ENCODE measurements around the gene NFE2L3.

NFE2L3 gene

DNA sequence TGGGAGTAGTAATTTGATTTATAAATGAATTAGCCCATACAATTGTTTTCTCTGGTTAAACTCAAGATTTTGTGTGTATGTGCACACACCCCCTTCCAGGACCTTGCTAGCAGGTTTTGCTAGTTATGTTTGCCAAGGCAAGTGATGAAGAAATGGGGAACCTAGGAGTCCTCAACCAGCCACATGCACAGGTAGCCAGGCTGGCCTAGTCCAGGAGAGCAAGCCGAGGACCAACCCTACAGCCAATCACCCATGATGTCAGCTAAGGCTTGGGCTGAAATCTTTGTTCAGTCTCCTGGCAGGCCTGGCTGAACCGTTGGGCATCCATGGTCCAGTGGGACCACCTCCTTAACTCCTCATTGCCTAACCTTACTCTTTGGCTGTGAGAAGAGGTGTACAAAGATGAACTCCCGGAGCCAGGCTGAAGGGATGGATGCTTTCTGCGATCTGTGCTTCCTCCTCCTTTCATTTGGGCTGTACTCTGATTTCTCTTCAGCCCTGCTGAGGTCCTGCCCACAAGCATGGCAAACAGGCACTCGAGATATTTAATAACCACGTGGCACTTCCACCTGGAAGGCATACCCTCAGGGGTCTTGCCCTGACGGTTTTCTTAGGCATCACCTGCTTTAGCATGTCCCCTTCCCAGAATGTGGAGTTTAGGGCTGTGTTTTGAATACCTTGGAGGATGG lies 26.4 kb downstream of the NFE2L3 start:
- TF ChIP-seq, protein P1, sequence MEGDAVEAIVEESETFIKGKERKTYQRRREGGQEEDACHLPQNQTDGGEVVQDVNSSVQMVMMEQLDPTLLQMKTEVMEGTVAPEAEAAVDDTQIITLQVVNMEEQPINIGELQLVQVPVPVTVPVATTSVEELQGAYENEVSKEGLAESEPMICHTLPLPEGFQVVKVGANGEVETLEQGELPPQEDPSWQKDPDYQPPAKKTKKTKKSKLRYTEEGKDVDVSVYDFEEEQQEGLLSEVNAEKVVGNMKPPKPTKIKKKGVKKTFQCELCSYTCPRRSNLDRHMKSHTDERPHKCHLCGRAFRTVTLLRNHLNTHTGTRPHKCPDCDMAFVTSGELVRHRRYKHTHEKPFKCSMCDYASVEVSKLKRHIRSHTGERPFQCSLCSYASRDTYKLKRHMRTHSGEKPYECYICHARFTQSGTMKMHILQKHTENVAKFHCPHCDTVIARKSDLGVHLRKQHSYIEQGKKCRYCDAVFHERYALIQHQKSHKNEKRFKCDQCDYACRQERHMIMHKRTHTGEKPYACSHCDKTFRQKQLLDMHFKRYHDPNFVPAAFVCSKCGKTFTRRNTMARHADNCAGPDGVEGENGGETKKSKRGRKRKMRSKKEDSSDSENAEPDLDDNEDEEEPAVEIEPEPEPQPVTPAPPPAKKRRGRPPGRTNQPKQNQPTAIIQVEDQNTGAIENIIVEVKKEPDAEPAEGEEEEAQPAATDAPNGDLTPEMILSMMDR (conservative IDR thresholded peaks at IDR 0.05), result no peak
- no peak for TF ChIP-seq ZFX (IDR thresholded peaks at IDR 0.05)
- H3K27ac ChIP-seq, result no peak overlapping the region

- H3K27ac ChIP-seq, result no peak overlapping the region
- TF ChIP-seq, protein P1 (conservative IDR thresholded peaks at IDR 0.05), result no peak
- no peak for TF ChIP-seq ZFX (IDR thresholded peaks at IDR 0.05)
Observed at GRCh38 chr7:26179422-26179821, 27.4 kb downstream of the NFE2L3 start.

GRCh38 chr7:26179826-26180497 lies 28.0 kb downstream of the NFE2L3 start:
- no peak for TF ChIP-seq ZFX (IDR thresholded peaks at IDR 0.05)
- TF ChIP-seq, protein P1 (conservative IDR thresholded peaks at IDR 0.05), result no peak
- H3K27ac ChIP-seq, result no peak overlapping the region

DNA sequence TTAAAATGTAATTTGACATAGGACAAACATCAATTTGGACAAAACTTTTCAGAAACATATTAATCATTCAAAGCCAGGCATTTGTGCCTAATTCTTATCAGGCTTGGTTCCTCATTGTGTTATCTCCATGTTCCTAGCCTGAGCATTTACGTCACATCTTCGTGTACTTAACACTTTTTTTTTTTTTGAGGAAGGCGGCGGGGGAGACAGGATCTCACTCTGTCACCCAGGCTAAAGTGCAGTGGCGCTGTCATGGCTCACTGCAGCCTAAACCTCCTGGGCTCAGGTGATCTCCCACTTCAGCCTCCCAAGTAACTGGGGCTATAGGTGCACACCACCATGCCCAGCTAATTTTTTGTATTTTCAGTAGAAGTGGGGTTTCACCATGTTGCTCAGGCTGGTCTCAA lies 28.8 kb downstream of the NFE2L3 start:
- TF ChIP-seq, protein P1 (conservative IDR thresholded peaks at IDR 0.05), result no peak
- no peak for TF ChIP-seq ZFX (IDR thresholded peaks at IDR 0.05)
- no peak overlapping the region for H3K27ac ChIP-seq

GRCh38 chr7:26181474-26182227 lies 29.7 kb downstream of the NFE2L3 start:
- H3K27ac ChIP-seq, result no peak overlapping the region
- no peak for TF ChIP-seq ZFX (IDR thresholded peaks at IDR 0.05)
- TF ChIP-seq, protein P1 (conservative IDR thresholded peaks at IDR 0.05), result no peak

DNA sequence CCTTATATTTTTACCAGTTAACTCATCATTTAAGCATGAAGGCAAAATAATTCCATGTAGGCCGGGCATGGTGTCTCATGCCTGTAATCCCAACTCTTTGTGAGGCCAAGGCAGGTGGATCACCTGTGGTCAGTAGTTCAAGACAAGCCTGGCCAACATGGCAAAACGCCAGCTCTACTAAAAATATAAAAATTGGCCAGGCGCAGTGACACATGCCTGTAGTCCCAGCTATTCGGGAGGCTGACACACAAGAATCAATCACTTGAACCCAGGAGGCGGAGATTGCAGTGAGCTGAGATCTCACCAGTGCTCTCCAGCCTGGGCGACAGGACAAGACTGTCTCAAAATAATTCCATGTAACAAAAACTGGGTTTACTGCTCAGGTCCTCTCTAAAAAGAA lies 30.3 kb downstream of the NFE2L3 start:
- no peak for TF ChIP-seq ZFX (IDR thresholded peaks at IDR 0.05)
- TF ChIP-seq, protein P1 (conservative IDR thresholded peaks at IDR 0.05), result no peak

DNA sequence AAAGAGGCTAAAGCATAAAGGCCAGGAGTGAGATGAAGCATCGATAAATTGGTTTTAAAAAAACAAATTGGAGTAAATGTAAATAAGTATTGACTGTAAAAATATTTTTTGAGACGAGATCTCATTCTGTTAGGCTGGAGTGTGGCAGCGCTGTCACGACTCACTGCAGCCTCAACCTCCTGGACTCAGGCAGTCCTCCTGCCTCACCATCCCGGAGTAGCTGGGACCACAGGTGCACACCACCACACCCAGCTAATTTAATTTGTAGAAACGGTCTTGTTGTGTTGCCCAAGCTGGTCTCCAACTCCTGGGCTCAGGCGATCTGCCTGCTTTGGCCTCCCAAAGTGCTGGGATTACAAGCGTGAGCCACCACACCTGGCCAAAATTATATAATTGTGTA lies 30.7 kb downstream of the NFE2L3 start:
- H3K27ac ChIP-seq, result no peak overlapping the region
- TF ChIP-seq, protein P1 (conservative IDR thresholded peaks at IDR 0.05), result no peak
- TF ChIP-seq ZFX (IDR thresholded peaks at IDR 0.05), result no peak

More for the DNA sequence above, 30.3 kb downstream of the NFE2L3 start:
- H3K27ac ChIP-seq, result no peak overlapping the region

Measured in C4-2B (cell line).